GM19351 (cell line): Measurements from ENCODE around the gene CEACAM1.
"Not testable (repeated sequence)": the region's sequence is repeated elsewhere in the genome, so short reads cannot be mapped to it uniquely, and the experiment has no call there.

Experiments used
- ATAC-seq: cut with Tn5 transposase; IDR thresholded peaks from one replicate; pipeline ENCODE4 v1.9.1; 2021; ENCODE audit warnings: mild to moderate bottlenecking, moderate library complexity; ENCODE audit not compliant: unreplicated experiment

CEACAM1 gene

DNA sequence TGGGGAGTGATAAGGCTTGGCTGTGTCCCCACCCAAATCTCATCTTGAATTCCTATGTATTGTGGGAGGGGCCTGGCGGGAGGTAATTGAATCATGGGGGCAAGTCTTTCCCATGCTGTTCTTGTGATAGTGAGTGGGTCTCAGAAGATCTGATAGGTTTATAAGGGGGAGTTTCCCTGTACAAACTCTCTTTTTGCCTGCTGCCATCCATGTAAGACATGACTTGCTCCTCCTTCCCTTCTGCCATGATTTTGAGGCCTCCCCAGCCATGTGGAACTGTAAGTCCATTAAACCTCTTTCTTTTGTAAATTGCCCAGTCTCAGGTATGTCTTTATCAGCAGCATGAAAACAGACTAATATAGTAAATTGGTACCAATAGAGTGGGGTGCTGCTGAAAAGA lies 20.8 kb upstream of the CEACAM1 start:
- ATAC-seq, result not testable (repeated sequence)

DNA sequence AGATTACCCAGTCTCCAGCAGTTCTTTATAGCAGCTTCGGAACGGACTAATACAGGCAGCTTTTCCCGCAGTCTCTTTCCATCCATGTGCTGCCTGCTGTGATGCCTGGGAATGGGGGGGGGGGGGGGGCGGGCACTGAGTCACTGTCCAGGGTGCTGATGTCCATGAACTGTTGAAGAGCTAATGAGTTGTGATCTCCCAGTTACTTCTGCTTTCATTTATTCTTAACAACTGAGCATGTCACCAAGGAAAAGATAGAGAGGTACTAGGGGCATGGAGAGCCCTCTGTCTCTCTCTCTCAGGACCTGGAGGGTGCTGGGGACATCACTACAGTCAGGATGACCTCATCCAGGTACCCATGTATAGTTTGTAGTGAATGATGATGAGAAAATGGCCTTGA lies 20.3 kb upstream of the CEACAM1 start:
- no peak for ATAC-seq

DNA sequence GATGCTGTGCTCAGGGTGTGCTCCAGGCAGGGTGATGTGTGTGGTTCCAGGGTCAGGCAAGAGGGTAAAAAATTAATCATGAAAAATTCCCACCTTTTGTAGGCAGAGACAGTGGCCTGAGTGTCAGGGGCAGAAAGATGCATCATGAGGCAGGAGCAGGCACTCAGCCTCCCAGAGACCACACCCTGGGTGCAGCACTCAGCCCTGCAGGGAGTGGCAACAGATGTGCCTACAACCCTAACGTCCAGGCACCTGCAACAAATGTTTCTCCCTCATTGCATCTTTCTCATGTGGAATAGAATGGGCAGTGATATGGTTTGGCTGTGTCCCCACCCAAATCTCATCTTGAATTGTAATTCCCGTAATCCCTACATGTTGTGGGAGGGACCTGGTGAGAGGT lies 19.6 kb upstream of the CEACAM1 start:
- ATAC-seq, result no peak

DNA sequence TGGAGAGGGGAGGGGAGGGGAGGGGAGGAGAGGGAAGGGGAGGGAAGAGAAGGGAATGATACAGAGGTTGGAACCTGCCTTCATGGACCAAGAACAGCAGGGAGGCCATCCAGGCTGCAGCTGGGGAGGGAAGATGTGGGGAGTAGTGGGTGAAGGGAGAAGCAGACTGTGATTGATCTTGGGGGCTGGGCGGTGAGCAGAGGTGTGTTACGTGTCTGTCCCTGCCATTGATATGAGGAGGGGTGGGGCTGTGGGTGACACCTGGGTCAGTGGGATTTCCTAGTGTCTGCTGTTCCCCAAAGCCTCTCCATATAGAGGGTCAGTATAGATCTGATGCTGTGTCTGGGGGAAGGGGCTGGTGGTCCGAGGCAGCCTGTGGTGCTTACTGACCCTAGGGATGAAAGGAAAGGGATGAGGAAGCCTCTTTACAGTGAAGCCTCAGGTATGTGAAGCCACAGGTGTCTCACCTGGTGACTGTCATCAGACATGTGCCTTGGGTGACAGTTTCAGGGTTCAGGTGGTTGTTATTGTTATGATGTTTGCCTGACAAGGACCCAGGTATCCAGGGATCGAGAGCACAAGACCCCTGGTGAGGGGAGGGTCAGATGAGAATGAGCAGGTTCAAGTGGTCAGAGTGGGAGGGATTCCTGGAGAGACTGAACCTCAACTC lies 18.7 kb upstream of the CEACAM1 start:
- ATAC-seq, result no peak

DNA sequence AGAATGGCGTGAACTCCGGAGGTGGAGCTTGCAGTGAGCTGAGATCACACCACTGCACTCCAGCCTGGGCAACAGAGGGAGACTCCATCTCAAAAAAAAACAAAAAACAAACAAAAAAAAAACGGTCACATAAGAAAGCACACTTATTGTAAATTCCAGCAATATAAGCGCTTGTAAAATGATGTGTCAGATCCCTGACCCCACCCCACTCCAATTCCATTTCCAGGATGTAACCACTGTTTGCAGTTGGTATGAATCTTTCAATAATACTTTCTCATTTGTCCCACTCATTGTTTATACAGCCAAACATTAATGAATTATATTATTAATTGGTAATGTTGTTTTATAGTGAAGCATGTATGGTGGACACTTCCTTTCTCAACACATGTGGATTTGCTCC lies 15.9 kb upstream of the CEACAM1 start:
- no peak for ATAC-seq

DNA sequence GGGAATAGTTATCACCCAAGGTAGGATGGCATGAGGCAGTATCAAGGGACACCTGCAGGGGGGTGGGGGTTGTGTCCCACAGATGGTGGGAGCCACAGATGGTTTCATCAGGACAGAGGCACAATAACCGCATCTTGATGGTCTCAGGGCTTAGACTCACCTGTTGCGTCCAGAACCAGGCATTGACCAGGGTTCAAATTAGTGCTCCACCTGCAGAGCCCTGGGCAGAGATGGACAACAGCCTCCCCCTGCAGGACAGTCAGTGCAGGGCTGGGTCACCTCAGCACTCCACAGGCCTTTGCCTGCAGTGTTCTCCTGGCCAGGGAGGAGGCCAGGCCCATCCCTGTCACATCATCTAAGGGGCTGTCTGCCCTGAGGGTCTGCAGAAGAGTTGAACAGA lies 14.5 kb upstream of the CEACAM1 start:
- ATAC-seq, result no peak

DNA sequence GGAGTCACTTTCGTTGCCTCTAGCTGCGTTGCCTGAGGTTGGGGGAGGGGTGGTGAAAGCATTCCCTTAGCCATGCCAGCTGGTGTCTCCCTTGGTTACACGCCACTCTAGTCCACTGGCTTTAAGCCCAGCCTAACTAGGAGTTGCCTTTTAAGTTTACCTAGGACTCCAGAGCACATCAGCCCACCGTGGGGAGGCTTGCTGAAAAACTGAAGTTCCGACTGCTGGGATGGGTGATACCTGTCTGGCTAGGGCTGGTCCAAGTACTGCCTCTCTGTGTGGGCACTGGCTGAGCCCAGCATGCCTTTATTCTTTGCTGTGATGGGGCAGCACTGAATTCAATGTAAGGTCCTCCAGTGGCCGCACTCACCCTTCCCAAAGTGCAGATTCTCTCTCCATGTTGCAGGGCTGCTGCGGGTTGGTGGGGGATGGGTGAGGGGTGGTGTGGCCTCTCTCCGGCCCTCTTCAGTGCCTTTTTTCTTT lies 11.8 kb upstream of the CEACAM1 start:
- ATAC-seq, result no peak

DNA sequence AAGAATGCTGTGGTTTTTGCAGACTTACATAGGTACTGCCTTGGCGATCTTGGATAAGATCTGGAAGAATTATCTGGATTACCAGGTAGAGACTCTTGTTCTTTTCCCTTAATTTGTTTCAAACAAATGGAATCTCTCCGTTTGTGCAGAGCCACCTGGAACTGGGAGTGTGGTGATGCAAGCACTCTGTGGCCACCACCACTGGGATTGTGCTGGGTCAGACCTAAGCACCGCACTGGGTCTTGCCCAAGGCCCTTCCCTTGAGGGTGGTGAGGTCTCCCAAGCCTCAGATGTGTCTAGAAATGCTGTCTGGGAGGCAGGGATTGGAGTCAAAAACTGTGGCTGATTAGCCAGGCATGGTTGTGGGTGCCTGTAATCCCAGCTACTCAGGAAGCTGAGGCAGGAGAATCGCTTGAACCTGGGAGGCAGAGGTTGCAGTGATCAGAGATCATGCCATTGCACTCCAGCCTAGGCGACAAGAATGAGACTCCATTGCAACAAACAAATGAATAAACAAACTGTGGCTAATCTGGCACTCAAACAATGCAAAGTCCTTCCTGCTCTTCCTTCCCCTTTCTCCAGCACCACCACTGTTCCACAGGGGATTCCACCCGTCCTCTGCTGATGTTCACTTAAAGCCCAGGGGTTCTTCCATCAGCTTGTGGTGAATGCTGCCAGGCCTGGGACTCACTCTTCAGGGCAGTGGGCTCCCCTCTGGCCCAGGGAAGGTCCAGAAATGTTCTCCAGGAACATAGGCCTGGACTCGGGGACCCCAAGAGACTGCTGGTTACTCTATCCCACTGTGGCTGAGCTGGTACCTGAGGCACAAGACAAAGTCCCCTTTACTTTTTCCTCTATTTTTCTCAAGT lies 10.8 kb upstream of the CEACAM1 start:
- no peak for ATAC-seq

DNA sequence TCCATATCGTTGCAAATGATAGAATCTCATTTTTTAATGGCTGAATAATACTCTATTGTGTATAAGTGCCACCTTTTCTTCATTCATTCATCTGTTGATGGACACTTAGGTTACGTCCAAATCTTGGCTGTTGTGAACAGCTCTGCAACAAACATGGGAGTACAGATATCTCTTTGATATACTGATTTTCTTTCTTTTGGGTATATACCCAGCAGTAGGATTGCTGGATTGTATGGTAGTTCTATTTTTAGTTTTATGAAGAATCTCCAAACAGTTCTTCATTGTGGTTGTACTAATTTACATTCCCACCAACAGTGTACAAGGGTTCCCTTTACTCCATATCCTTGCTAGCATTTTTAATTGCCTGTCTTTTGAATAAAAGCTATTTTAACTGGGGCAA lies 7.0 kb upstream of the CEACAM1 start:
- not testable (repeated sequence) for ATAC-seq

DNA sequence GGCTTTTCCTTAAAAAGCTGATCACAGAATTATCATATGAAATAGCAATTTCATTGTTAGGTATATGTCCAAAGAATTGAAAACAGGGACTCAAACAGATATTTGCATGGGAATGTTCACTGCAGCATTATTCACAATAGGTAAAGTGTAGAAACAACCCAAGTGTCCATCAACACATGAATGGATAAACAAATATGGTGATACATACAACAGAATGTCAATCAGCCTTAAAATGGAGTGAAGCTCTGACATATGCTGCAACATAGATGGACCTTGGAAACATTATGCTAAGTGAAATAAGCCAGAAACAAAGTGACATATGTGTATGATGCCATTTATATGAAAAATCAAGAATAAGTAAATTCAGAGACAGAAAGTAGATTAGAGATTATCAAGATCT lies 6.1 kb upstream of the CEACAM1 start:
- no peak for ATAC-seq

DNA sequence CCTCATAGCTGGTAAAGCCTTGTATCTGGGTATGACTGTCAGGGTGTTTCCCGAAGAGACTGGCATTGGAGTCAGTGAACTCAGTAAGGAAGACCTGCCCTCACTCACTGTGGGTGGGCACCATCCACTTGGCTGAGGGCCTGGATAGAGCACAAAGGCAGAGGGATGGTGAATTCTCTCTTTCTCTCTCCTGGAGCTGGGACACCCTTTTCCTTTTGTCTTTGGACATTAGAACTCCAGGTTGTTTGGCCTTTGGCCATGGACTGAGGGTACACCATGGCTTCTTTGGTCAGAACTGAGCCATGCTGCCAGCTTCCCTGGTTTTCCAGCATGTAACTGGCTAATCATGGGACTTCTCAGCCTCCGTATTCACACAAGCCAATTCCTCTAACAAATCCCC lies 4.6 kb upstream of the CEACAM1 start:
- no peak for ATAC-seq

DNA sequence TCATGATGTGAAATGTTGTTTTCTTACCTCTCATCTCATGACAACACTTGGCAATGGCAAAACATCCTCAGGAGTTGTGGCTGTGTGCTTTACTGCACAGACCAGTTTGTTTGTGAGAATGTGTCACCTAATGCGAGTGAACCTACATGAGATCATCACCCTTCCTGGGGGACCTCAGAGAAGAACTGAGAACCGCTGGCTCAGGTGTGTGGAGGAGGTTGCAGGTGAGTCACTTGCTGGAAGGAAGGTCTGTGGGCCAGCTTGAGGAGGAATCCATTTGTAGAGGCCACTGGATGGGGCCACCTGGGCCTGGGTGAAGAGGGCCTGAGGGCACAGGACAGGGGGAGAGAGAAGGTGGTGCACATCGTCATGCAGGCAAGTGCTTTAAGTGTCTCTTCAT lies 3.0 kb upstream of the CEACAM1 start:
- no peak for ATAC-seq

DNA sequence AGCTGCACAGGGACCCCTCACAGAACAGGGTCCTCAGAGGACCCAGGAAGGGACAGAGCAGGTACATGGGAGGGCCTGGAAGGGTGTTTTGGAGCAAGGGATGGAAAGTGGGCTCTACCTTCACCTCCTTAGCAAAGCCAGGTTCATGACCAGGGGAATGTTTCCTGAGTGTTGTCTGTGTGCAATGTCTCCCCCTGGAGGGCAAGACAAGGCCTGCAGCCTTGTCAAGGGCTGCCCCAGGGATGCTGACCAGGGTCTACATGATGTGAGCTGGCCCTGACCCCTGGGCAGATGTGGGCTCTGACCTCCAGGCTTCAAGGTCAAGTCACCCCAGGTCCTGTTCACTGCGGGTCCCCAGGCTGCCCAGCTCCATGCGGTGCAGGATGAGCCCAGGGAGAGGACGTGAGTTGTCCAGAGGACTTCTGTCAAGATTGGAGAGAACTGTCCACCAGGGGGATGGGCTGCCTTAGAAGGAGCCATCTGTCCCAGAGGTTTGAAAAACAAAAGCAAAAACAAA lies 1.0 kb upstream of the CEACAM1 start:
- ATAC-seq, result no peak

DNA sequence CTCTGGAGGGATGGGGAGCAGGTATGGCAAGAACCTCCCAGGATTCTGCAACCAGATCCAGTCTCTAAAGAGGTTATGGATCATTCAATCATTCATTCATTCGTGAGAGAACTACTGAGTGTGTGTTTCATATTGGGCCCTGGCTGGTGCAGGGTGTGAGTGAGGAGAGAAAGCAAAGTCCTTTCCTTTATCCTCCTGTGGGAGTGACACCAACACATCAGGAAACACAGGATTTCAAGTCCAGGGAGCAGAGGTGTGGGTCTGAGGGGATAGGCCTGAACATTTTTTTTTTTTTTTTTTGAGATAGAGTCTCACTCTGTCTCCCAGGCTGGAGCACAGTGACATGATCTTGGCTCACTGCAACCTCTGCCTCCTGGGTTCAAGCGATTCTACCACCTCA lies 3.3 kb downstream of the CEACAM1 start:
- no peak for ATAC-seq

DNA sequence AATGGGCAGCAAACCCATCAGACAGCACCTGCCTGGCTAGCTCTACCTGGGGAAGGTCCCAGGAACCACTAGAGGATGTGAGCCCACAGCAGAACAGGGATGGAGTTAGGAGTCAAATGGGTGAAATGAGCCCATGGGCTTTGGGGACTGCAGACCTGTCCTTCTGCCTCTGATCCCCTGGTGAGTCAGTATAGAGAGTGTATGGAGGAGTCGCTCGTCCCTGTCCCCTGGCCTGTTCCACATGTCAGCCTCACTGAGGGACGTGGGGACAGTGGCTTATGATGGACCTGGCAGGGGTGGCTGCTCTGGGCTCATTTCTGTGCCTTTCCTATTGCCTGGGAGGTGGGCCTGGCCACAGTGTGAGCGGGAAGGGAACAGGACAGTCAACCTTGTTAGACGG lies 4.0 kb downstream of the CEACAM1 start:
- ATAC-seq, result no peak

DNA sequence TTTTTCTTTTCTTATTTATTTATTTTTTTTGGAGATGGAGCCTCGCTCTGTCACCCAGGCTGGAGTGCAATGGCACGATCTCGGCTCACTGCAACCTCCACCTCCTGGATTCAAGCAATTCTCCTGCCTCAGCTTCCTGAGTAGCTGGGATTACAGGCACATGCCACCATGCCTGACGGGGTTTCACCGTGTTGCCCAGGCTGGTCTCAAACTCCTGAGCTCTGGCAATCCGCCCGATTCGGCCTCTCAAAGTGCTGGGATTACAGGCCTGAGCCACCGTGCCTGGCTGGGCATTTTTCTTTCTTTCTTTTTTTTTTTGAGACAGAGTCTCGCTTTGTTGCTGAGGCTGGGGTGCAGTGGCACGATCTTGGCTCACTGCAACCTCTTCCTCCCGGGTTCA lies 6.0 kb downstream of the CEACAM1 start:
- not testable (repeated sequence) for ATAC-seq

DNA sequence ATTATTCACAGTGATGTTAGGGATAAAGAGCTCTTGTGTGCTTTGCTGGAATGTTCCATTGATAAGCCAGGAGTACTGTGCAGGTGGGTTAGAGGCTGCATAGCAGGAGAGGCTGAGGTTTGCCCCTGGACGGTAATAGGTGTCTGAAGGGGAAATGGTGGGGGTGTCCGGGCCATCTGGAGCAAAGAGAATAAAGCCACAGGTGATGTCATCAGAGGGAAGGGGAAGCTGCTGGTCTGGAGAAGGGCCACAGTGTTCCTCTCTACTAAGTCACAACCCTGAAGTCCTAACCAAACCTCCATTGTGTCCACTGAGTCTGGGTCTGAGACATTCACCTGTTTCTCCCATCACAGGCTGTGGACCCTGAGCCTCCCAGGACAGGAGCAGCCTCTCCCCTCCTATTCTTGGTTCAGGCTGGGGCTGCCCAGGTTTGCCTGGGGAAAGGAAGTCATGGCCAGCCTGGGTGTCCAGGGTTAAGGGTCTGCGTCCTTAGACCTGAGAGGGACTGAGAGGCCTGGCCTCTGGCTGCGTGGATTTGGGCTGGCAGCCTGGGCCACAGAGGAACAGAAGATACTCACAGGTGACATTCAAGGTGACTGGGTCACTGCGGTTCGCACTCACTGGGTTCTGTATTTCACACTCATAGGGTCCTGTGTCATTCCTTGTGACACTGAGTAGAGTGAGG lies 6.8 kb downstream of the CEACAM1 start:
- no peak for ATAC-seq

DNA sequence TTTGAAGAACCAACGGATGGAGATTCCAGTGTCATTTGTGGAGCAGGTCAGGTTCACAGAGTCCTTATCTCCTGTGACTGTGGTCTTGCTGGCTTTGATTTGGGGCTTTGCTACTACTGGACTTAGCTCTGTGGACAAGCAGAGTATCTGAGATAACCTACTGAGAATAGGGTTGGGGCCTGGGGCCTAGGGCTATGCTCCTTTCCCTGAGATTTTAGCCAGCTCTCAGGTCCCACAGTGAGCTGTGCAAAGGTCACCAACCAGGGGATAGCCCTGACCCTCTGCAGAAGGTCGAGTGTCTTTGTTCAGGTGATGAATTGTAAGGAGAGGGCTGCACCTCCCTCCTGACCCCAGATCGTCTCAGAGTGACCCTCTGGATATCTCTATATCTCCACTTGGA lies 9.2 kb downstream of the CEACAM1 start:
- ATAC-seq, result no peak

DNA sequence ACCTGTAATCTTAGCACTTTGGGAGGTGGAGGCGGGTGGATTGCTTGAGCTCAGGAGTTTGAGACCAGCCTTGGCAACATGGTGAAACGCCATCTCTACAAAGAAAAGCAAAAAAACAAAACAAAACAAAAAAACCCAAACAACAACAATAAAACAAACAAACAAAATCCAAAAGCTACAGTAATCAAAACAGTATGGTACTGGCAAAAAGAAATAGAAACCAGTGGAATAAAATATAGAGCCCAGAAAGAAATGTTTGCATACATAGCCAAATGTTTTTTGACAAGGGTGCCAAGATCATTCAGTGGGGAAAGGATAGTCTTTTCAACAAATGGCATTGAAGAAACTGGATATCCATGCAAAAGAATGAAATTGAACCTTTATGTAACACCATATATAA lies 11.5 kb downstream of the CEACAM1 start:
- ATAC-seq, result no peak

DNA sequence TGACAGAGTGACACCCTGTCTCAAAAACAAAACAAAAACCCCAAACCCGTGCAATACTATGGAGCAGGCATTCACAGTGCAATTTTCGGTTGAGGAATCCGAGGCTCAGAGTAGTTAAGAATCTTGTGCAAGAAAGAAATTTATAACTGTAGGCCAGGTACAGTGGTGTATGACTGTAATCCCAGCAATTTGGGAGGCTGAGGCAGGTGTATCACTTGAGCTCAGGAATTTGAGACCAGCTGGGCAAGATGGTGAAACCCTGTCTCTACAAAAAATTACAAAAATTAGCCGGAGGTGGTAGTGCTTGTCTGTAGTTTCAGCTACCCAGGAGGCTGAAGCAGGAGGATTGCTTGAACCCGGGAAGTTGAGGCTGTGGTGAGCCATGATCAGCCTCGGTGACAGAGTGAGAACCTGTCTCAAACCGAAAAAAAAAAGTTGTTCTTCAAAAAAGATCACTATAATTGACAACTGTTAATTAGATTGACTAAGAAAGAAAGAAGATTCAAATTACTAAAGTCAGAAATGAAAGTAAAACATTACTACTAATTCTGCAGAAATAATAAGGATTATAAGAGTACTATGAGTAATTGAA lies 12.9 kb downstream of the CEACAM1 start:
- no peak for ATAC-seq

DNA sequence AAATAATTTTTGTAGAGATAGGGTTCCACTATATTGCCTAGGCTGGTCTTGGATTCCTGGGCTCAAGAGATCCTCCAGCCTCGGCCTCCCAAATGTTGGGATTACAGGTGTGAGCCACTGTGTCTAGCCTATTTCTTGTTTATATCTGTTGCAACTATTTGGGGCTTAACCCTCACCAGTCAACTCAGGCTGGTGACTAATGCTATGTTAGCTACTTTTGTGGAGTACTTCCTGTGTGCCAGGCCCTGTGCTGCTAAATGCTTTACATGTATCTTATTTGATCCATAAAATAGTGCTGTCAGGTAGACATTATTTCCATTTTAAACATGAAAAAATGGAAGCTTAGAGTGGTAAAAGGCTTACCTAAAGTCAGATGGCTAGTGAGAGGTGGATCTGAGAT lies 13.8 kb downstream of the CEACAM1 start:
- ATAC-seq, result no peak
